DOHH2 (cell line): ENCODE results near the gene XCL1.
"Not testable (repeated sequence)": the region's sequence is repeated elsewhere in the genome, so short reads cannot be mapped to it uniquely, and the experiment has no call there.

Experiments
- H3F3A ChIP-seq: fragments of 200-600 bp; sonication (generic), shearing (Covaris generic); 2 replicates; pipeline ENCODE4 v1.6.0; 2016; ENCODE audit warnings: antibody characterized with exemption, mild to moderate bottlenecking; ENCODE audit not compliant: control insufficient read depth, insufficient read depth
- H3K27ac ChIP-seq: fragments of 200-600 bp; sonication (generic); 2 replicates; pipeline ENCODE4 v1.5.1; 2014; ENCODE audit warnings: low read depth, mild to moderate bottlenecking, low read length, moderate library complexity
- H3K27me3 ChIP-seq: fragments of 200-600 bp; sonication (generic); 2 replicates; pipeline ENCODE4 v1.6.1; 2014; ENCODE audit warnings: mild to moderate bottlenecking, low read length, mixed read lengths; ENCODE audit not compliant: control insufficient read depth
- H3K36me3 ChIP-seq: fragments of 200-600 bp; sonication (generic); 2 replicates; pipeline ENCODE4 v1.6.1; 2014; ENCODE audit warnings: mild to moderate bottlenecking, low read length, moderate library complexity, mixed read lengths; ENCODE audit not compliant: control insufficient read depth
- H3K4me1 ChIP-seq: fragments of 200-600 bp; sonication (generic); 2 replicates; pipeline ENCODE4 v1.6.1; 2014; ENCODE audit warnings: mild to moderate bottlenecking, low read length, mixed read lengths; ENCODE audit not compliant: control insufficient read depth
- H3K4me2 ChIP-seq: fragments of 200-600 bp; sonication (generic); 2 replicates; pipeline ENCODE4 v1.6.0; 2014; ENCODE audit warnings: mild to moderate bottlenecking, low read length, moderate library complexity
- H3K4me3 ChIP-seq: fragments of 200-600 bp; sonication (generic); 2 replicates; pipeline ENCODE4 v1.5.1; 2014; ENCODE audit warnings: mild to moderate bottlenecking, low read length, mixed read lengths
- H3K79me2 ChIP-seq: fragments of 200-600 bp; sonication (generic); 2 replicates; pipeline ENCODE4 v1.6.1; 2014; ENCODE audit warnings: mild to moderate bottlenecking, low read length, mixed read lengths; ENCODE audit not compliant: control insufficient read depth
- H3K9me2 ChIP-seq: fragments of 200-600 bp; sonication (generic); replicated peaks from 2 replicates; pipeline ENCODE4 v1.6.1; 2014; ENCODE audit warnings: mild to moderate bottlenecking, low read length, mixed read lengths; ENCODE audit not compliant: control insufficient read depth
- H3K9me3 ChIP-seq: fragments of 200-600 bp; sonication (generic); 2 replicates; pipeline ENCODE4 v1.6.1; 2014; ENCODE audit warnings: antibody characterized with exemption, low read length, mixed read lengths; ENCODE audit not compliant: control insufficient read depth, insufficient read depth
- H4K20me1 ChIP-seq: fragments of 200-600 bp; sonication (generic); 2 replicates; pipeline ENCODE4 v1.6.0; 2014; ENCODE audit warnings: low read depth, mild to moderate bottlenecking, antibody characterized with exemption, low read length, moderate library complexity; ENCODE audit not compliant: control insufficient read depth, insufficient read depth
- EZH2phosphoT487 ChIP-seq: fragments of 200-600 bp; sonication (generic); IDR thresholded peaks from 2 replicates; pipeline ENCODE4 v1.6.1; 2017; ENCODE audit warnings: borderline replicate concordance, mild to moderate bottlenecking, antibody characterized with exemption, low read length, moderate library complexity, mixed read lengths
- TF ChIP-seq, protein P1 (sequence below): fragments of 200-600 bp; sonication (generic); IDR thresholded peaks from one replicate; pipeline ENCODE4 v1.5.1; 2014; ENCODE audit warnings: antibody characterized with exemption, mild to moderate bottlenecking, low read depth, low read length; ENCODE audit not compliant: poor library complexity, severe bottlenecking

The XCL1 gene

GRCh38 chr1:168570652-168571051 is 5.8 kb upstream of the XCL1 start:
- Histone ChIP-seq H3K27me3 (0 out of 2 replicates have a peak, but pooled peaks cover 3% of the 10 kb centered on the region), H3K9me2 (no peaks in the 10 kb centered on the region), H3K9me3 (no peaks in the 10 kb centered on the region), H3F3A (no peaks in the 10 kb centered on the region), H3K4me2 (no peak overlapping the region), H3K27ac (no peak overlapping the region), H4K20me1 (no peaks in the 10 kb centered on the region), H3K4me1 (no peaks in the 10 kb centered on the region), H3K4me3 (no peak overlapping the region), H3K79me2 (no peaks in the 10 kb centered on the region), H3K36me3 (no peaks in the 10 kb centered on the region)
- TF ChIP-seq, protein P1, sequence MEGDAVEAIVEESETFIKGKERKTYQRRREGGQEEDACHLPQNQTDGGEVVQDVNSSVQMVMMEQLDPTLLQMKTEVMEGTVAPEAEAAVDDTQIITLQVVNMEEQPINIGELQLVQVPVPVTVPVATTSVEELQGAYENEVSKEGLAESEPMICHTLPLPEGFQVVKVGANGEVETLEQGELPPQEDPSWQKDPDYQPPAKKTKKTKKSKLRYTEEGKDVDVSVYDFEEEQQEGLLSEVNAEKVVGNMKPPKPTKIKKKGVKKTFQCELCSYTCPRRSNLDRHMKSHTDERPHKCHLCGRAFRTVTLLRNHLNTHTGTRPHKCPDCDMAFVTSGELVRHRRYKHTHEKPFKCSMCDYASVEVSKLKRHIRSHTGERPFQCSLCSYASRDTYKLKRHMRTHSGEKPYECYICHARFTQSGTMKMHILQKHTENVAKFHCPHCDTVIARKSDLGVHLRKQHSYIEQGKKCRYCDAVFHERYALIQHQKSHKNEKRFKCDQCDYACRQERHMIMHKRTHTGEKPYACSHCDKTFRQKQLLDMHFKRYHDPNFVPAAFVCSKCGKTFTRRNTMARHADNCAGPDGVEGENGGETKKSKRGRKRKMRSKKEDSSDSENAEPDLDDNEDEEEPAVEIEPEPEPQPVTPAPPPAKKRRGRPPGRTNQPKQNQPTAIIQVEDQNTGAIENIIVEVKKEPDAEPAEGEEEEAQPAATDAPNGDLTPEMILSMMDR: no peak
- no peak for TF ChIP-seq EZH2phosphoT487

DNA sequence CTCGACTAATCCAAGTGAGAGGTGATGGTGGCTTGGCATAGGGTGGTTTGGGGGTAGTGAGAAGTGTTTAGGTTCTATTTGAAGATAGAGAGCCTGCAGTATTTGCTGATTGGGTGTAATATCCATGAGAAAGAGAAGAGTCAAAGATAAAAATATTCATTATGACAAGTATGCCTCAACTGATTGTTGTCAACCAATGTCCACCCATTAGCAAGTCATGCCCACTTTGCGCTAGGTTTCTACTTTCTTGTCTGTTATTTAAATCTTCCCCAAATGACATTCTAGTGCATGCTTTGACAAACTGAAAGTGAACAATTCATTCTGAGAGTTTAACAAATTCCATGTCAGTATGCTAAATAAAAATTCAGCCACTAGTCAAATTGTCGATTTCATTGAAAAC is 3.8 kb upstream of the XCL1 start:
- TF ChIP-seq, protein P1: no peak
- TF ChIP-seq EZH2phosphoT487: no peak
- Histone ChIP-seq H3K9me3 (no peaks in the 10 kb centered on the region), H3K9me2 (no peaks in the 10 kb centered on the region), H4K20me1 (no peaks in the 10 kb centered on the region), H3K4me1 (no peaks in the 10 kb centered on the region), H3K79me2 (no peaks in the 10 kb centered on the region), H3K4me3 (no peak overlapping the region), H3K4me2 (no peak overlapping the region), H3F3A (no peaks in the 10 kb centered on the region), H3K36me3 (no peaks in the 10 kb centered on the region), H3K27me3 (0 out of 2 replicates have a peak, but pooled peaks cover 3% of the 10 kb centered on the region), H3K27ac (no peak overlapping the region)

DNA sequence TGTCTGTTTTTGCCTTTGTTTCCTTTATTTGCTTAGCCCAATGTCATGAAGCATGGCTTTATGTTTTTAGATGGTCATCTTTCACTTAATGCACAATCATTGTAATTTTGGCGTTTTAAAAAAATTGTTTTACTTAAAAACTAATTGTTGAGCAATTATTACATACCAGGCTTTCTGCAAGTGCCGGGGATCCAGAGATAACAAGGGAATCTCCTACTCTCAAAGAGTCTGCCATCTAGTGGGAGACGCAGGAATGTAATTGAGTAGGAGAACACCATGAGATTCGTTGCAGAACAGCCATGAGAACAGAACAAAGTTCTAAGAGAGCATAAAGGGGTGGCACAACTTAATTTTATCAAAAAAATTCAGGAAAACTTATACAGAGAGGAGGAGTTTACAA is 2.2 kb upstream of the XCL1 start:
- not testable (repeated sequence) for H4K20me1 ChIP-seq, H3K79me2 ChIP-seq, H3K4me2 ChIP-seq, H3K4me3 ChIP-seq, H3F3A ChIP-seq, H3K9me2 ChIP-seq, H3K27ac ChIP-seq, H3K4me1 ChIP-seq, H3K9me3 ChIP-seq, H3K36me3 ChIP-seq, H3K27me3 ChIP-seq

DNA sequence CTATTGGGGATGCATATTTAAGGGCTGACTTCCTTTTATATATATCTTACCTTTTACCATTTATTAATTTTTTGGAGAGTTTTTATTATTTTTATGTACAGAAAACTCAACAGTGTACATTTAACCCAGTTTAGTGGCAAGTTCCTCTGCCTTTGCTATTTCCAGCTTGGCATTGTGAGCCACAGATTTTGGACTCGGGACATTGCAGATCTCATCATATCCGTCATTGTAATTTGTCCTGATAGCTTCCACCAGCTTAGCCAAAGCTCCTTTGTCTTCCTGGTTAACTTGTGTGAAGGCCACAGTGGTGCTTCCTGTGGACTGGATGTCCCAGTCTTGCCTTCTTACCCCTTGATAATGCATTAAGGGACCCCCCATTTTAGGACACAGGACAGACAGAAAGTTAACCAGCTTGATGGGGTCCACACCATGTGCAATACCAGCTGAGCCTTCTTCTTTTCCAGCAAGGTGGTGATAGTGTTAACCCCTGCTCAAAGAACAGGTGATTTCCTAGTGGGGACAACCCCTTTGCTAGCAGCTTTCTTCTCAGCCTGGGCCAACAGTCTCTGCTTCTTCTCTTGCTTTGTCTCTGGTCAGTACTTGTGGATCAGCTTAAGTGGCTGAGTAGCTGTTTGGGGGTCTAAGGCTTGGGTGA is 2.3 kb downstream of the XCL1 start:
- H3K36me3 ChIP-seq, H4K20me1 ChIP-seq, H3K4me2 ChIP-seq, H3K4me1 ChIP-seq, H3K9me2 ChIP-seq, H3F3A ChIP-seq, H3K9me3 ChIP-seq, H3K27me3 ChIP-seq, H3K27ac ChIP-seq, H3K4me3 ChIP-seq, H3K79me2 ChIP-seq: not testable (repeated sequence)

GRCh38 chr1:168580290-168580689 is 3.9 kb downstream of the XCL1 start:
- not testable (repeated sequence) for H3K4me3 ChIP-seq, H3K4me2 ChIP-seq, H3K9me2 ChIP-seq, H3K9me3 ChIP-seq, H3K79me2 ChIP-seq, H3K27ac ChIP-seq, H4K20me1 ChIP-seq, H3F3A ChIP-seq, H3K27me3 ChIP-seq, H3K4me1 ChIP-seq, H3K36me3 ChIP-seq

- not testable (repeated sequence) for H3K4me1 ChIP-seq, H3K9me3 ChIP-seq, H3K4me3 ChIP-seq, H3K9me2 ChIP-seq, H3K4me2 ChIP-seq, H3K27ac ChIP-seq, H3K27me3 ChIP-seq, H4K20me1 ChIP-seq, H3K36me3 ChIP-seq, H3K79me2 ChIP-seq, H3F3A ChIP-seq
Observed at GRCh38 chr1:168580991-168581390, 4.6 kb downstream of the XCL1 start.
